DOHH2 (cell line): ENCODE measurements around the gene MAK.
"Not testable (repeated sequence)": the region's sequence is repeated elsewhere in the genome, so short reads cannot be mapped to it uniquely, and the experiment has no call there.

ENCODE experiments used
- H3F3A ChIP-seq: fragments of 200-600 bp; sonication (generic), shearing (Covaris generic); 2 replicates; pipeline ENCODE4 v1.6.0; 2016; ENCODE audit warnings: antibody characterized with exemption, mild to moderate bottlenecking; ENCODE audit not compliant: control insufficient read depth, insufficient read depth
- H3K27ac ChIP-seq: fragments of 200-600 bp; sonication (generic); 2 replicates; pipeline ENCODE4 v1.5.1; 2014; ENCODE audit warnings: low read depth, mild to moderate bottlenecking, low read length, moderate library complexity
- H3K27me3 ChIP-seq: fragments of 200-600 bp; sonication (generic); 2 replicates; pipeline ENCODE4 v1.6.1; 2014; ENCODE audit warnings: mild to moderate bottlenecking, low read length, mixed read lengths; ENCODE audit not compliant: control insufficient read depth
- H3K36me3 ChIP-seq: fragments of 200-600 bp; sonication (generic); 2 replicates; pipeline ENCODE4 v1.6.1; 2014; ENCODE audit warnings: mild to moderate bottlenecking, low read length, moderate library complexity, mixed read lengths; ENCODE audit not compliant: control insufficient read depth
- H3K4me1 ChIP-seq: fragments of 200-600 bp; sonication (generic); 2 replicates; pipeline ENCODE4 v1.6.1; 2014; ENCODE audit warnings: mild to moderate bottlenecking, low read length, mixed read lengths; ENCODE audit not compliant: control insufficient read depth
- H3K4me2 ChIP-seq: fragments of 200-600 bp; sonication (generic); 2 replicates; pipeline ENCODE4 v1.6.0; 2014; ENCODE audit warnings: mild to moderate bottlenecking, low read length, moderate library complexity
- H3K4me3 ChIP-seq: fragments of 200-600 bp; sonication (generic); 2 replicates; pipeline ENCODE4 v1.5.1; 2014; ENCODE audit warnings: mild to moderate bottlenecking, low read length, mixed read lengths
- H3K79me2 ChIP-seq: fragments of 200-600 bp; sonication (generic); 2 replicates; pipeline ENCODE4 v1.6.1; 2014; ENCODE audit warnings: mild to moderate bottlenecking, low read length, mixed read lengths; ENCODE audit not compliant: control insufficient read depth
- H3K9me2 ChIP-seq: fragments of 200-600 bp; sonication (generic); replicated peaks from 2 replicates; pipeline ENCODE4 v1.6.1; 2014; ENCODE audit warnings: mild to moderate bottlenecking, low read length, mixed read lengths; ENCODE audit not compliant: control insufficient read depth
- H3K9me3 ChIP-seq: fragments of 200-600 bp; sonication (generic); 2 replicates; pipeline ENCODE4 v1.6.1; 2014; ENCODE audit warnings: antibody characterized with exemption, low read length, mixed read lengths; ENCODE audit not compliant: control insufficient read depth, insufficient read depth
- H4K20me1 ChIP-seq: fragments of 200-600 bp; sonication (generic); 2 replicates; pipeline ENCODE4 v1.6.0; 2014; ENCODE audit warnings: low read depth, mild to moderate bottlenecking, antibody characterized with exemption, low read length, moderate library complexity; ENCODE audit not compliant: control insufficient read depth, insufficient read depth
- EZH2phosphoT487 ChIP-seq: fragments of 200-600 bp; sonication (generic); IDR thresholded peaks from 2 replicates; pipeline ENCODE4 v1.6.1; 2017; ENCODE audit warnings: borderline replicate concordance, mild to moderate bottlenecking, antibody characterized with exemption, low read length, moderate library complexity, mixed read lengths
- TF ChIP-seq, protein P1 (sequence below): fragments of 200-600 bp; sonication (generic); IDR thresholded peaks from one replicate; pipeline ENCODE4 v1.5.1; 2014; ENCODE audit warnings: antibody characterized with exemption, mild to moderate bottlenecking, low read depth, low read length; ENCODE audit not compliant: poor library complexity, severe bottlenecking

MAK gene

GRCh38 chr6:10854922-10855632, 16.7 kb upstream of the MAK start:
- no peaks in the 10 kb centered on the region for H4K20me1 ChIP-seq
- peaks cover 4% of the 10 kb centered on the region; the same call in 1 of the 2 replicates for H3K9me3 ChIP-seq
- H3K27me3 ChIP-seq: no peaks in the 10 kb centered on the region; the same call in 1 of the 2 replicates
- no peak overlapping the region for H3K27ac ChIP-seq
- no peaks in the 10 kb centered on the region for H3K9me2 ChIP-seq
- no peak for TF ChIP-seq EZH2phosphoT487
- TF ChIP-seq, protein P1, sequence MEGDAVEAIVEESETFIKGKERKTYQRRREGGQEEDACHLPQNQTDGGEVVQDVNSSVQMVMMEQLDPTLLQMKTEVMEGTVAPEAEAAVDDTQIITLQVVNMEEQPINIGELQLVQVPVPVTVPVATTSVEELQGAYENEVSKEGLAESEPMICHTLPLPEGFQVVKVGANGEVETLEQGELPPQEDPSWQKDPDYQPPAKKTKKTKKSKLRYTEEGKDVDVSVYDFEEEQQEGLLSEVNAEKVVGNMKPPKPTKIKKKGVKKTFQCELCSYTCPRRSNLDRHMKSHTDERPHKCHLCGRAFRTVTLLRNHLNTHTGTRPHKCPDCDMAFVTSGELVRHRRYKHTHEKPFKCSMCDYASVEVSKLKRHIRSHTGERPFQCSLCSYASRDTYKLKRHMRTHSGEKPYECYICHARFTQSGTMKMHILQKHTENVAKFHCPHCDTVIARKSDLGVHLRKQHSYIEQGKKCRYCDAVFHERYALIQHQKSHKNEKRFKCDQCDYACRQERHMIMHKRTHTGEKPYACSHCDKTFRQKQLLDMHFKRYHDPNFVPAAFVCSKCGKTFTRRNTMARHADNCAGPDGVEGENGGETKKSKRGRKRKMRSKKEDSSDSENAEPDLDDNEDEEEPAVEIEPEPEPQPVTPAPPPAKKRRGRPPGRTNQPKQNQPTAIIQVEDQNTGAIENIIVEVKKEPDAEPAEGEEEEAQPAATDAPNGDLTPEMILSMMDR: no peak
- no peaks in the 10 kb centered on the region for H3F3A ChIP-seq
- no peaks in the 10 kb centered on the region for H3K36me3 ChIP-seq
- H3K4me2 ChIP-seq: no peak overlapping the region
- no peak overlapping the region for H3K4me3 ChIP-seq
- no peaks in the 10 kb centered on the region for H3K79me2 ChIP-seq
- 0 out of 2 replicates have a peak, but pooled peaks cover 3% of the 10 kb centered on the region for H3K4me1 ChIP-seq

- not testable (repeated sequence) for H3K4me3 ChIP-seq, H3K27ac ChIP-seq, H3K4me2 ChIP-seq, H3F3A ChIP-seq, H3K4me1 ChIP-seq, H3K9me3 ChIP-seq, H3K79me2 ChIP-seq, H4K20me1 ChIP-seq, H3K9me2 ChIP-seq, H3K27me3 ChIP-seq, H3K36me3 ChIP-seq
Measured at GRCh38 chr6:10853849-10854300, 15.5 kb upstream of the MAK start.

DNA sequence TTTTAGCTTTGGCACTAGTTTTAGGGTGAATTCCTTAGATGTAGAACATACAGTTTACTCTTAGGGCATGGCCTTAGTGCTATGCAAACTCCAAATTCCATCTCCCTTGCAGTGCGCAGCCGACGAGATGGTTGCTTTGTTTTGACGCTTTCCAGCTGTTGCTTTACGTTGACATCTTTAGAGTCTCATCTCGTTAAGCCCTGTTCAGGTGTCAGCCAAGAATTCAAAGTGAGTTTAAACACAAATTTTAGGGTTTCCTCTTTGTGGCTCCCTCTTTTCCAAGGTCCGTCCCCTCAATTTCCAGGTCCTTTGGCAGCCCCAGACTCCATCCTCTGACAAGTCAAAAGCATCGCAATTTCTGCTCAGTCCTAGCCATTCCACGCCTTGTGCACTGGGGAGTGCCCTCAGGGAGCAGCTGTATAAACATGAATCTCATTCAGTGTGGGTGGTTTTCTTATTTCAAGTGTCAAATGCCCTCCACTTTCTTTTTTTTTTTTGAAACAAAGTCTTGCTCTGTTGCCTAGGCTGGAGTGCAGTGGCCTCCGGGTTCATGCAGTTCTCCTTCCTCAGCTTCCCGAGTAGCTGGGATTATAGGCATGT, 14.1 kb upstream of the MAK start:
- Histone ChIP-seq H3K4me1 (0 out of 2 replicates have a peak, but pooled peaks cover 3% of the 10 kb centered on the region), H3K27me3 (no peaks in the 10 kb centered on the region; the same call in 1 of the 2 replicates), H3K4me3 (no peak overlapping the region), H3K9me2 (no peaks in the 10 kb centered on the region), H4K20me1 (no peaks in the 10 kb centered on the region), H3K9me3 (peaks cover 4% of the 10 kb centered on the region; the same call in 1 of the 2 replicates), H3K27ac (no peak overlapping the region), H3K36me3 (no peaks in the 10 kb centered on the region), H3K79me2 (no peaks in the 10 kb centered on the region), H3K4me2 (no peak overlapping the region), H3F3A (no peaks in the 10 kb centered on the region)
- TF ChIP-seq, protein P1: no peak
- TF ChIP-seq EZH2phosphoT487: no peak

GRCh38 chr6:10850728-10851127, 12.4 kb upstream of the MAK start:
- Histone ChIP-seq H3K4me3 (no peak overlapping the region), H3F3A (no peaks in the 10 kb centered on the region), H3K36me3 (no peaks in the 10 kb centered on the region), H3K27ac (no peak overlapping the region), H3K4me2 (no peak overlapping the region), H3K4me1 (0 out of 2 replicates have a peak, but pooled peaks cover 3% of the 10 kb centered on the region), H4K20me1 (no peaks in the 10 kb centered on the region), H3K9me3 (peaks cover 4% of the 10 kb centered on the region; the same call in 1 of the 2 replicates), H3K79me2 (no peaks in the 10 kb centered on the region), H3K27me3 (no peaks in the 10 kb centered on the region), H3K9me2 (no peaks in the 10 kb centered on the region)
- TF ChIP-seq EZH2phosphoT487: no peak
- TF ChIP-seq, protein P1: no peak
